GM21360 (cell line): Measurements from ENCODE around the gene RBMX2.

ENCODE experiments used
- ATAC-seq: cut with Tn5 transposase; IDR thresholded peaks from one replicate; pipeline ENCODE4 v1.9.1; 2021; ENCODE audit warnings: mild to moderate bottlenecking, moderate library complexity; ENCODE audit not compliant: unreplicated experiment

The RBMX2 gene

GRCh38 chrX:130444641-130445336 lies 43.0 kb downstream of the RBMX2 start:
- no peak for ATAC-seq

- ATAC-seq, result no peak
Observed at GRCh38 chrX:130446974-130447373, 45.2 kb downstream of the RBMX2 start.
